ENCODE measurements around the gene NVL. TPM values are rescaled to one million over a fixed set of nuclear protein-coding genes. Genes with fewer than 3 reads are reported as not detected.
A peak's percentile ranks its signal among the peaks of the same experiment; 100 is the strongest.

The NVL gene
- total RNA-seq, 4 donors from 2014 or later, result 15.5 to 41.1 (median 28.3) TPM

DNA sequence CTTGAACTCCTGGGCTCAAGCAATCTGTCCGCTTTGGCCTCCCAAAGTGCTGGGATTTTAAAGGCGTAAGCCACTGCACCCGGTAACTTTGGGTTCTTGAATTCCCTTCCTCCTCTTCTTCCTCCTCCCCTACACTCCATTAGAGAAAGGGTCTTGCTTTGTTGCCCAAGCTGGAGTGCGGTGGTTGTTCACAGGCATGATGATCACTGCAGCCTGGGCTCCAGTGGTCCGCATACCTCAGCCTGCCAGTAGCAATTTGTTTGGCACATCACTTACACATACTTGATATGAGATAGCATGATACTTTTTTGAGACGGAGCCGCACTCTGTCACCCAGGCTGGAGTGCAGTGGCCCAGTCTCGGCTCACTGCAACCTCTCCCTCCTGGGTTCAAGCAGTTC lies 144.8 kb downstream of the NVL start:
- no peak overlapping the region for H3K27ac ChIP-seq
- peaks cover 0 to 31% (median 9%) of the 10 kb centered on the region in 4 donors for H3K4me1 ChIP-seq
- no peaks in the 10 kb centered on the region for H3K27me3 ChIP-seq
- no peak overlapping the region for H3K4me3 ChIP-seq
- WGBS, 2 donors, result 92 to 96% methylated on average over 8 of the region's 8 CpGs
- H3K36me3 ChIP-seq, result peaks cover 0 to 7% (median 0%) of the 10 kb centered on the region in 3 donors
- TF ChIP-seq POLR2A (IDR thresholded peaks at IDR 0.05) (no peak), EP300 (IDR thresholded peaks at IDR 0.05) (no peak)
- TF ChIP-seq, protein P1, sequence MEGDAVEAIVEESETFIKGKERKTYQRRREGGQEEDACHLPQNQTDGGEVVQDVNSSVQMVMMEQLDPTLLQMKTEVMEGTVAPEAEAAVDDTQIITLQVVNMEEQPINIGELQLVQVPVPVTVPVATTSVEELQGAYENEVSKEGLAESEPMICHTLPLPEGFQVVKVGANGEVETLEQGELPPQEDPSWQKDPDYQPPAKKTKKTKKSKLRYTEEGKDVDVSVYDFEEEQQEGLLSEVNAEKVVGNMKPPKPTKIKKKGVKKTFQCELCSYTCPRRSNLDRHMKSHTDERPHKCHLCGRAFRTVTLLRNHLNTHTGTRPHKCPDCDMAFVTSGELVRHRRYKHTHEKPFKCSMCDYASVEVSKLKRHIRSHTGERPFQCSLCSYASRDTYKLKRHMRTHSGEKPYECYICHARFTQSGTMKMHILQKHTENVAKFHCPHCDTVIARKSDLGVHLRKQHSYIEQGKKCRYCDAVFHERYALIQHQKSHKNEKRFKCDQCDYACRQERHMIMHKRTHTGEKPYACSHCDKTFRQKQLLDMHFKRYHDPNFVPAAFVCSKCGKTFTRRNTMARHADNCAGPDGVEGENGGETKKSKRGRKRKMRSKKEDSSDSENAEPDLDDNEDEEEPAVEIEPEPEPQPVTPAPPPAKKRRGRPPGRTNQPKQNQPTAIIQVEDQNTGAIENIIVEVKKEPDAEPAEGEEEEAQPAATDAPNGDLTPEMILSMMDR (IDR thresholded peaks at IDR 0.05), result no peak
- DNase-seq (ENCODE audit: low spot score in 2 of 2), result no peak
- no peaks in the 10 kb centered on the region for H3K9me3 ChIP-seq

DNA sequence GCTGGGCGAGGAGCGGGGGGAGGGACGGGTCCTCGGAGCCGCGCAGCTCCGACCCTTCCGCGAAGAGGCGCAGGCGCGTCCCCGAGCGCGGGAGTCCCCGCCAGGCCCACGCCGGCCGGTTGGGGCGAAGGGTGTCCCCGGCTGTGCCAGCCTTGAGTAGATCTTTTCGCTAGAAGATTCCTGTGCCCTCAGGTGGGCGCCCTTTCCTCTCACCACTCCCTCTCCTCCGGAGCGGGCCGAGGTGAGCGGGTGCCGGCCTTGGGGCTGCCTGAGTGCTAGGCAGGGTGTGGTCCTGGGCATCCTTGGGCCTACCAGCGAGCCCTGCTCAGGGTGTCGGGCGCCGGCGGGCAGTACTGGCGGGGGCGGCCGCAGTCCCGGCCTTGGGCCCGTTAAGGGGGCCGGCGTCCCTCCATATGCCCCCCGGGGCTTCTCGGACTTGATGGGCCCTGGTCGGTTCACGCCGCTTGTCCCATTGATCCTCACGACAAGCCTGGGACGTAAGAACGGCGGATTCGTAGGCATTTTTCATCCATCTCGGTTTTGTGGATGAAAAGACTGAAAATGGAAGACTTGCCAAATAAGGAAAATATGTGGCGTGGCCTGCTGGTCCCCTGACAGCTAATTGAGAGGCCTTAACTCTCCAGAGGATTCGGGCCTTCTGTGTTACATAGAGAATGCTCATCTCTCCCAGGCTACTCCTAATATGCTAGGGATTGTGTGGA lies 146.2 kb downstream of the NVL start:
- peak in 1 of 2 donors; percentile 12 for DNase-seq (ENCODE audit: low spot score in 2 of 2)
- Histone ChIP-seq H3K4me1 (peaks cover 0 to 31% (median 9%) of the 10 kb centered on the region in 4 donors), H3K27me3 (no peaks in the 10 kb centered on the region), H3K27ac (peak overlapping the region; percentile 64 to 97 (median 94)), H3K9me3 (no peaks in the 10 kb centered on the region), H3K4me3 (peak overlapping the region; percentile 70 to 92 (median 80)), H3K36me3 (no peaks in the 10 kb centered on the region)
- WGBS, 2 donors, result 1 to 2% methylated on average over 12 to 24 of the region's 53 CpGs
- TF ChIP-seq, protein P1 (IDR thresholded peaks at IDR 0.05), result no peak

GRCh38 chr1:224182866-224183590 lies 146.9 kb downstream of the NVL start, which contains the start of gene DEGS1:
Gene DEGS1 (plus strand): TSS chr1:224183240. CDS start chr1:224183337, 97 bp downstream.
- H3K27ac ChIP-seq, result peak within 1 kb of the TSS; percentile 64 to 97 (median 94)
- TF ChIP-seq POLR2A (IDR thresholded peaks at IDR 0.05) (peak; percentile 88 to 93), EP300 (IDR thresholded peaks at IDR 0.05) (peak in 1 of 2 donors; percentile 85)
- TF ChIP-seq, protein P1 (IDR thresholded peaks at IDR 0.05), result peak in 2 of 5 experiments; percentile 5 to 27
- peaks cover 0 to 31% (median 9%) of the 10 kb centered on the region in 4 donors for H3K4me1 ChIP-seq
- no peaks in the 10 kb centered on the region for H3K36me3 ChIP-seq
- H3K27me3 ChIP-seq, result no peaks in the 10 kb centered on the region
- peak within 1 kb of the TSS; percentile 70 to 92 (median 80) for H3K4me3 ChIP-seq
- DNase-seq (ENCODE audit: low spot score in 2 of 2), result peak; percentile 64 to 68
- H3K9me3 ChIP-seq, result no peaks in the 10 kb centered on the region
- WGBS, 2 donors, result 0% methylated on average over 17 to 69 of the region's 94 CpGs

DNA sequence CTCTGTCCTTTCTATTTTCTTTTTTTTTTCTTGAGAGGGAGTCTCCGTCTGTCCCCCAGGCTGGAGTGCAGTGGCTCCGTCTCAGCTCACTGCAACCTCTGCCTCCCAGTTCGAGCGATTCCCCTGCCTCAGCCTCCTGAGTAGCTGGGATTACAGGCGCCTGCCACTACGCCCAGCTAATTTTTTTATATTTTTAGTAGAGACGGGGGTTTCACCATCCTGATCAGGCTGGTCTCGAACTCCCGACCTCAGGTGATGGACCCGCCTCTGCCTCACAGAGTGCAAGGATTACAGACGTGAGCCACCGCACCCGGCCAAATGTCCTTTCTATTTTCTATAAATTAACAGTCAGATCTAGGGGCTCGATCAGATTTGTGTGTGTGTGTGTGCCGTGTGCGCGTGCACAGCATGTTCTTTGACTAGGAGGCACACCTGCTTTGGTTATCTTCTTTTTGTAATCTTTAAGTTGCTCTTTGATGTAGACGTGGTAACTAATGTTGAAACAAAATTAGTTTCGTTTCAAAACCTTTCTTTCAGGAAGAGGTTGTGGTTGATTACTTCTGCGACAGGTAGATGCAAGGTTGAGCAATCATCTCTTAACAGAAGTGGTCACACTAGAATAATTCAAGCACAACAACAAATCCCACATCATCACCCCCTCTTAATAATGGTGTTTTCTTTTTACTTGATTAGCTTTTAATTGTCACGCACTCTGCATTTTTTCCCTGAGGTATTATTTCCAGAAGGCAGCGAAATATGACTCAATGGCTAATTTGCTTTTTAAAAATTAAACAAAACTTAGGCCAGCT lies 147.7 kb downstream of the NVL start:
- H3K4me1 ChIP-seq, result peaks cover 0 to 31% (median 9%) of the 10 kb centered on the region in 4 donors
- 72 to 73% methylated on average over 22 of the region's 22 CpGs for WGBS, 2 donors

More for the DNA sequence above, 147.7 kb downstream of the NVL start:
- Histone ChIP-seq H3K27me3 (no peaks in the 10 kb centered on the region), H3K9me3 (no peaks in the 10 kb centered on the region), H3K4me3 (peak overlapping the region; percentile 70 to 92 (median 80)), H3K36me3 (no peaks in the 10 kb centered on the region), H3K27ac (peak overlapping the region; percentile 64 to 97 (median 94))
- DNase-seq (ENCODE audit: low spot score in 2 of 2), result no peak
- TF ChIP-seq EP300 (IDR thresholded peaks at IDR 0.05) (no peak), POLR2A (IDR thresholded peaks at IDR 0.05) (no peak)
- TF ChIP-seq, protein P1 (IDR thresholded peaks at IDR 0.05), result no peak
